NOMO-1 treated with DMSO at 0.1 percent for 48 hours (cell line): ENCODE results near the gene MYOC.
"Not testable (repeated sequence)": the region's sequence is repeated elsewhere in the genome, so short reads cannot be mapped to it uniquely, and the experiment has no call there.

Experiments
- DNase-seq: peaks from one replicate; lab custom pipeline; 2025; ENCODE audit not compliant: unreplicated experiment; lab: John Stamatoyannopoulos, UW

Gene MYOC

DNA sequence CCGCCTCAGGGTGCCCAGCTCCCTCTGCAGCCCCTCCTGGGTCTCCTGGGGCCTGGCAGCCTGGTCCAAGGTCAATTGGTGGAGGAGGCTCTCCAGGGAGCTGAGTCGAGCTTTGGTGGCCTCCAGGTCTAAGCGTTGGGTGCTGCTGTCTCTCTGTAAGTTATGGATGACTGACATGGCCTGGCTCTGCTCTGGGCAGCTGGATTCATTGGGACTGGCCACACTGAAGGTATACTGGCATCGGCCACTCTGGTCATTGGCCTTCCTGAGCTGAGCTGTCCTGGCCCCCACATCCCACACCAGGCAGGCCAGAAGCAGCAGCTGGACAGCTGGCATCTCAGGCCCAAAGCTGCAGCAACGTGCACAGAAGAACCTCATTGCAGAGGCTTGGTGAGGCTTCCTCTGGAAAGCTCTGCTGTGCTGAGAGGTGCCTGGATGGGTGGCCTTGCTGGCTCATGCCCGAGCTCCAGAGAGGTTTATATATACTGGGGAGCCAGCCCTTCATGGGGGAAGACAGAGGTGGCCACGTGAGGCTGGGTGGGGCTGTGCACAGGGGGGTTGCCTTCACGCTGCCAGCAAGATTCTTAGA is at the start of gene MYOC:
Gene MYOC, minus strand, starts transcription at position 455 of the 589 bp plus-strand sequence. Its CDS starts 77 bp downstream, at position 378.
- DNase-seq, result no peak

DNA sequence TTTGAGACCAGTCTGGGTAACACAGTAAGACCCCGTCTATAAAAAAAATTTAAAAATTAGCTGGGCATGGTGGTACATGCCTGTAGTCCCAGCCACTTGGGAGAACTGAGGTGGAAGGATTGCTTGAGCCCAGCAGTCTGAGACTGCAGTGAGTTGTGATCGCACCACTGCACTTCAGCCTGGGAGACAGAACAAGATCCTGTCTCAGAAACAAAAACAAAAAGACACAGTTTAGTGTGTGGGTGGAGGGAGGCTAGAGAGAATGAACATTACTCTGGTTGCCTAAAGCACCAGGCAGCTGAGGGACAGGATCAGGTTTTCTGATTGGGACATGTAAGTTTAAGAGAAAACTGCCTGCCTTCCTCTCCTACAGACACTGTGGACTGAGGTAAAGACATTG is 47.0 kb upstream of the MYOC start:
- DNase-seq, result no peak

DNA sequence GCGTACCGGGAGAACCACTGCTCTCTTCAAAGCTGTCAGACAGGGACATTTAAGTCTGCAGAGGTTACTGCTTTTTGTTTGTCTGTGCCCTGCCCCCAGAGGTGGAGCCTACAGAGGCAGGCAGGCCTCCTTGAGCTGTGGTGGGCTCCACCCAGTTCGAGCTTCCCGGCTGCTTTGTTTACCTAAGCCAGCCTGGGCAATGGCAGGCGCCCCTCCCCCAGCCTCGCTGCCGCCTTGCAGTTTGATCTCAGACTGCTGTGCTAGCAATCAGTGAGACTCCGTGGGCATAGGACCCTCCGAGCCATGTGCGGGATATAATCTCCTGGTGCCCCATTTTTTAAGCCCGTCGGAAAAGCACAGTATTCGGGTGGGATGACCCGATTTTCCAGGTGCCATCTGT is 43.3 kb upstream of the MYOC start:
- not testable (repeated sequence) for DNase-seq

DNA sequence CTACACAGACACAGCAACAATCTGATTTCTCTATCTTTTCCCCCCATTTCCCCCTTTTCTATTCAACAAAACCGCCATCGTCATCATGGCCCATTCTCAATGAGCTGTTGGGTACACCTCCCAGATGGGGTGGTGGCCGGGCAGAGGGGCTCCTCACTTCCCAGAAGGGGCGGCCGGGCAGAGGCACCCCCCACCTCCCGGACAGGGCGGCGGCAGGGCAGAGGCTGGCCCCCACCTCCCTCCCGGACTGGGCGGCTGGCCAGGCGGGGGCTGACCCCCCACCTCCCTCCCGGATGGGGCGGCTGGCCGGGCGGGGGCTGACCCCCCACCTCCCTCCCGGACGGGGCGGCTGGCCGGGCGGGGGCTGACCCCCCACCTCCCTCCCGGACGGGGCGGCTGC is 41.1 kb upstream of the MYOC start:
- DNase-seq, result not testable (repeated sequence)

DNA sequence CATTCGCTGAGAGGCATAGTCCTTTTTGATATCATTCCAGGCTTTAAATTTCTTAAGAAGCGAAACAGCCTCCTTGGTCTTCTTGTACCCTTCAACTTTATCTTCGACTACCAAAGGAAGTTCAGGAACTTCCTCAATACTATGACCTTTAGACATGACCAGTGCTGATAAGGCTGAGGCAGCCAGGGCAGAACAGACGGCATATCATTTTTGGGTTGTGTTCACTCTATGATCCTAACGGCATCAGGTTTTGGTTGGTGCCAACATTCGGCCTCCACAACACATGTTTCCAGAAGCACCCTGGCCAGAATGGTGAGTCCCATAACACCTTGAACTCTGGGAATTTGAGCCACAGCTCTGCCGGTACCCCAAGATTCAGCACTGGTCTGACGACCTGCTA is 31.4 kb upstream of the MYOC start:
- no peak for DNase-seq

DNA sequence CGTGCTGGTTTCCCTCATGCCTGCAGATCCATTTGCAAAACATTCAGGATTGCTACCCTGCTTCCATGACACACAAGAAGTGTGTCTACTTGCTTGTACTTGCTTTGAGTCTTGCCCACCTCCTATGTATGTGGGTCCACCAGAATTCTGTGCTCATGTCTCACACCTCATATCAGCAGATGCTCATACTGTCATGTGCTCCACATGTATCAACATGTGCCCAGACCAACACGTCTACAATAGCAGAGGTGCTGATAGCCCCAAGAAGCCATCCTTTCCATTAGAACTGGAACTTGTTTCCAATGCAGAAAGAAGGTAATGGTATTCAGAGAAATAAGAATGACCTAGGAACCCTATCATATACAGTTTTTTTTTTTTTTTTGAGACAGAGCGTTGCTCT is 27.9 kb upstream of the MYOC start:
- DNase-seq, result no peak

DNA sequence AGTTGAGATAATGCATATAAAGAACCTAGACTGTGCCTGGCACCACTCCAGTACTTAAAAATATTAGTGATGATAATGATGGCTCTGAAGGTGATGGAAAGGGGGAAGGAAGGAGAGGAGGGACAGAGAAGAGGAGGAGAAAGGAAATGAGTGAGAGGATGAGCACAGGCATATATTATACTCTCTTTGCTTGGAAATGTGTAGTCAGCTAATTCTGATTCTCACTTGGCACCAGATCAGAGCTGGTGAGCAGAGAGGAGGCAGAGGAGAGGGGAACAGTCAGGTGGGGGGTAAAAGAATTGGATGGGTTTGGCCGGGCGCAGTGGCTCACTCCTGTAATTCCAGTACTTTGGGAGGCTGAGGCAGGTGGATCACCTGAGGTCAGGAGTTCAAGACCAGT is 24.3 kb upstream of the MYOC start:
- no peak for DNase-seq

DNA sequence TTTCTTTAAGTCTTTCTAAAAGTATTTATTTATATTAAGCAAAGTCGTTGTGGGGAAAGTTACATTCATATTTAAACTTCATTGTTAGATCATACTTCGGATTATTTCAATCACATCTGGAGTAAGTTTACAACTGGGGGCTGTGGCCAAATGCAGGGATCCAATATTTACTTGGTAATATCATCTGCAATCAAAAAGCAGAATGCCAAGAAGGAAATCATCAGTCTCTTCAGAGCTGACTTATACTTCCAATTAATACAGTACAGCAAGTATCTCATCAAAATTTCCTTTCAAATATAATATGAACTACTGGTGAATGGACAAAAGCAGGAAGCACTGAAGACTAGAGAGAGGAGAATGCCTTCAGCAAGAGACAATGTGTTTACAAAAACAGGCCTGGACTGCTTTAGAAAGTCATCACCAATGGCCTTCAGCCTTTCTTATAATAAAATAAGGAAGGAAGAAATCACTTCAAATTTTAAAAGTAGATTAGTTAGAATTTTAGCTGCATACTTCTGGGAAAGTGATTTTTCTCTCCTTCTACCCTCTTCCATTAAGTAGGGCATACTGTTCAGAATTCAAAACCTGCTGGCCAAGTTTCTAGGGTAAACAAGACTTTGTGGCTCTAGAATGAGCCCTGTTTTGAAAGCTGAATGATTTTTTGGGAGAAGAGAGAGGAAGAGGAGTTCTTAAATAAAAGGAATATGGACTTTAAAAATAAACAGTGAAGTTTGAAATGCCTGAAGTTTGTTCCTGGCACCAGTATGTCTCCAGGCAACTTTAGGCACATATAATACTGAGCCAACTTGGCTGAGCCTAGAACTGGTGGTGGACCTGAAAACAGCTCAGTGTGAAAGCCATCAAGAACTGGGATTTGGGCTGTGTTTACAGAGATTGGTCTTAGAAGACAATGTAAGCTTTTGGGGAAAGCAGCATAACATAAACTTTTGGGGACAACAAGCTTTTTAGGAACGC is 22.2 kb upstream of the MYOC start:
- no peak for DNase-seq

DNA sequence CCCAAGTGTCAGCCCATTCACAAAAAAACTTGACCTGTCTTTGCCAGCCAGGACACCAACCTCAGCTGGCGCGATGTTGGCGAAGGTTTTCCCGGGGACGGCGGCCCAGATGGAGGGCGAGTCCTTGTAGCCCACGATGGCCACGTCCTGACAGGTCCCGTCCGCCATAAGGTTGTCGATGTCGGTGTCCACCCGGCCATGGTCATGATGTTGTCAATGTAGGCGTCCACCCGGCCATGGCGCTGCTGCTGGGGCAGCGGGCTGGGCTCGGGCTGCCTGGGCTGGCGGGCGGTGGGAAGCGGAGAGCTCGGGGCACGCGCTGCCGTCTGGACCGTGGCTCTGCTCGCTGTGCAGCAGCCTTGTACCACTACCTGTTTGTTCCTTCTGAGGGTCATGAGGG is 18.3 kb upstream of the MYOC start:
- no peak for DNase-seq

DNA sequence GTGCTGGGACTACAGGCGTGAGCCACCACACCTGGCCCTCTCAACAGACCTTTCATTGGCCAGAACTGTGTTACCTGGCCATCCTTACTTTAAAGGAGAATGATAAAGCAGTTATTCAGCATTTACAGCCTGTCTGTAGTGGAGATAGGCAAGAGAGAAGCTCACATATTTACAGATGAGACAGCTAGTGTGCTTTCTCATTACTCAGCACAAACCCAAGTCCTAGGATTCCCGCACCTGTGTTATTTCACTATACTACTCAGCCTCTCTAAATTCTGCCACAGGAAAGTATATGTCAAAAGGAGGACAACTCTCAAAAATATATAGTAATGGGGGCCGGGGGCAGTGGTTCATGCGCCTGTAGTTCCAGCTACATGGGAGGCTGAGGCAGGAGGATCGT is 15.9 kb upstream of the MYOC start:
- no peak for DNase-seq

DNA sequence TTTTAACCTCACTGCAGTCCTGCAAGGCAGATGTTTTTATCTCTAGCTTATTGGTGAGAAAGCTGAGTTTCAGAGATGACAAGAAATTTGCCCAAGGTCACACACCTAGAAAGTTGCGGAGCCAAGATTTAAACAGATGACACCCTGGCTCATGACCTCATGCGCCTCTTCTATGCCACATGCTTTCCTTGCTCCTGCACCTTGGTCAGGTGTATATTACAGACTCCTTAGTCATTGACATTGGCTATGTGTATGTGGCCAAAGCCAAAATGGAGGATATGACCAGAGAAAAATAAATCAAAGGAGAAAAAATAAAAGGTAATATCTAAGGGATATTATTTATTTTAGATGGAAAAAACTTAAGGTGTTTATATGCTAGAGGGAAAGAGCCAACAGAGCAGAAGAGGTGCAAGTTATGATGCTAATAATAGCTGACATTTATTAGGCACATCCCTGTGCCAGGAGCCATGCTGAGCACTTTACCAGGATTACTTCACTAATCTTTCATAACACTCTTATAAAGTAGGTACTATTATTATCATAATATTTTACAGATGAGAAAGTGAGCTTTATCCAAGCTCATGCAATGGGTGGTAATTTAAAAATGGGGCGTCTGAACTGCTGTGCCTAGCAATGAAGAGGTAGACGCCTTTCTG is 13.8 kb upstream of the MYOC start:
- no peak for DNase-seq

DNA sequence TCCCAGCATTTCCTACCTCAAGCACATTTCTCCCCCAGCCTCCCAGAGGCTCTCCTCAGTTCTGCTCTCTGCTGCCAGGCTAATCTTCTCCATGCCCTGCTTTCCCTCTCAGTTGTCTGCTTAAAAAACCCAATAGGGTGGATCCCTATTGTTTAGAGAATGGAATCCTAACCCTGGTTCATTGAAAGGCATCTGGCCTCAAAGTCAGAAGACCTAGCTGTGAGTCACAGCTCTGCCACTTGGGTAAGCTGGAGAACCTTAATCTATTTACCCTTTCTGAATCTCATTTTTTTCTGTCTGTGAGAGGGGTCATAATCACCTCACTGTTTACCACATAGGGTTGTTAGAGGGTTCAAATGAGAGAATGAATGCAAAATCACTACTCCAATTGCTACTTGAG is 12.5 kb upstream of the MYOC start:
- no peak for DNase-seq

DNA sequence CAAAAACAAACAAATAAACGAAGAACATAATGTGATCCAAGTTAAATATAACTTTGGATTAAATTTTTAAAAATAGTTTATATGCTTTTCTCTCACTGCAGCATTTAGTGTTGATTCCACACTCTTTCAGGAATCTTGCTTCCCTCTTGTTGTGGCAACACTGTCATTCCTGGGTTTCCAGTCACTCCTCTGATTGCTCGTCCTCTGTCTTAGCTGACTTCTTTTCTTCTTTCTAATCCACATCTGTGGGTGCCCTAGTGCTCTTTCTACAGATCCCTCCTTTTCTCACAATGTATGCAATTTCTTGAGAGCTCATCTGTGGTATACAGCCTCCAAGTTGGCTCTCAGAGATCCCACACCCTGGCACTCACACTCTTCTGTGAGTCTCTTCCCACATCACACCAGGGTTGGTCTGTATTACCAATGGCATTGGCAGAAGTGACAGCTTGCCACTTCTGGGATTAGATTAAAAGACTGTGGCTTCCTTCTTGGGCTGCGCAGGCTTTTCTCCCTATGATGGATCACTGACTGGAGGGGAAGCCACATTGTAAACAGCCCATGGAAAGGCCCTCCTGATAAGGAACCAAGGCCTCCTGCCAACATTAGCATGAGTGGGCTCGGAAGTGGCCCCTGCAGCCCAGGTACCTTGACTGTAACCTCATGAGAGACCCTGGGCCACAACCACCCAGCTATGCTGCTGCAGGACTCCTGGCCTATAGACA is 11.5 kb upstream of the MYOC start:
- DNase-seq, result no peak

DNA sequence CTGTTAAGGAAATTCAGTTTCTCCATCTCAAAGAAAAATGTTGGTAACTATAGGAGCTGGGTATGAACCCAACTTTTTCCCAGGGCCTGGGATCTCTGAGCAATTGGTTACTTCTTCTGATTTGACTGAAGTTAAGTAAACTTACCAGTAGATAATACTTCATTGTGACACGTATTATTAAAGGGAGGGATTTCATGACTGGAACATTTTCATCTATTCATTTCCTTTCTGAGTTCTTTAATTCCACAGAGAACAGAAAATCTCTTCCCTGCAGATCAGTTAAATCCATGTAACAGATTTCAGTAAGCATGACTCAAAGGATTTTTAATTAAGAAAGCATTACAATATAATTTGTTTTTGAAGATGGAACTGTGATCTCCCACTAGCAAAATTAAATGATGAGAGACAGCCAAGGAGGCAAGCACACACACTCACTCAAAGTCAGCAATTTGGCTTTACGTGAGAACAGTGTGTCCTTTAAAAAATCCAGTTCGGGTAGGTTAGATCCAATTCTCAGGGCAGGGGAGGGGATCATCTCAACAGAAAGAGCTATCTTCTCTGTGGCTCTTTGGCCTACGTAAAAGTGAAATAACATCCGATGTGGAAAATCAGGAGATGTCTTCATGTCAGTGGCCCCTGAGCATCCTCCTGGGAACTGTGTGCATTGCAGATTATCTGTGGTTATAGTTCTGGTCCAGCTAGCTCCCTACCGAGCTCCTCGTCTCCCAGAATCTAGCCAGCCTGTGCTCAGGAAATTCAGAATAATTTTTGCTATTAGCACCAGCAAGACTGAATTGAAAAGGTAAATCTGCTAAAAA is 10.8 kb upstream of the MYOC start:
- no peak for DNase-seq

DNA sequence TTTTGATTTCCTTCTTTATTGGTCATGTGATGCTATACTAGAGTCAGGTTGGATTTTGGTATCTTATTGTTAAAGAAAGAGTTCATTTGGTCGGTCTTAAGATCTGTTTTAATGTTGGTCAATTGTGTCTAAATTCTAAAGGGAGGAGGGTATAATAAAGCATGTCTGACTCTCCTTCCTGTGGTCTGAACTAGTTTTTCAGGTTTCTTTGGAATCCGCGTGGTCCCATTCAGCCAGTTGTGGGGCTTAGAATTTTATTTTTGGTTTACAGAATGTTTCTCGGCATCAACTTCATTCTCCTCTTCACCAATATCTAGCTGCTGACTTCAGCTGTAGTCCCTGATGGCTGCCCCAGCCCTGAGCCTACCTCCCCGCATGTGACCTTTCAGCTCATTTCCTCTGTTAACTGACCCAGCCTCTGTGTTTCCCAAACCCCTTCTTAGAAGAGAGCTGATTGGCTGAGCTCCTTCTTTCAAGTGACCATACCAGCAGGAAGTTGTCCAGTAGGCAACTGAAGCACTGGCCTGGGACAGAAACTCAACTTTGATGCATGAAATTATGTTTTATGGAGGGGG is 8.7 kb upstream of the MYOC start:
- no peak for DNase-seq

DNA sequence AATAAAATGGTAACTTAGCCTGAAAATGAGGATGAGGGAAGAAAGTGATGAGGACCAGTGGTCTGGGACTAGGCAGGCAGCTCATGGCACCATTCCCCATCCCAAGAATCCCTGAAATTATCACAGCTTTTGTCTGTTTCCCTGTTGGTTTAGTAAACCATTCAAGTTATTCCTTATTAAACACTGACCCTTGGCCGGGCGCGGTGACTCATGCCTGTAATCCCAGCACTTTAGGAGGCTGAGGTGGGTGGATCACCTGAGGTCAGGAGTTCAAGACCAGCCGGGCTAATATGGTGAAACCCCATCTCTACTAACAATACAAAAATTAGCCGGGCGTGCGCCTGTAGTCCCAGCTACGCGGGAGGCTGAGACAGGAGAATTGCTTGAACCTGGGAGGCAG is 3.7 kb upstream of the MYOC start:
- DNase-seq, result not testable (repeated sequence)

DNA sequence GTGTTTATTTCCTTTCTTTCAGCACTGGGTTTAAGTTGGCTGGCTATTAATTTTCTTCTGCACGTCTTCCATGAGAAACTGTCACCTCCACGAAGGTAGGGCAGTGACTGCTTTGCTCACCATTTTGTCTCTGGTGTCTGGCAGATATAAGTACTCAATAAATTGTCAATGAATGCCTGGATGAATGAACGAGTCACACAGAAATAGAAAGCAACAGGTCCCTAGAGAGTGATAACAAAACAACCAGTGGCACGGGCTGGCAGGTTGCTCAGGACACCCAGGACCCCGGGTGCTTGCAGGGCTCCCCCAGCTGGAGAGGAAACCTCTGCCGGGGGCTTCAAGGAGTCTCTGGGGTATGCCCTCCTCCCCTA is 3.2 kb upstream of the MYOC start:
- DNase-seq, result no peak

DNA sequence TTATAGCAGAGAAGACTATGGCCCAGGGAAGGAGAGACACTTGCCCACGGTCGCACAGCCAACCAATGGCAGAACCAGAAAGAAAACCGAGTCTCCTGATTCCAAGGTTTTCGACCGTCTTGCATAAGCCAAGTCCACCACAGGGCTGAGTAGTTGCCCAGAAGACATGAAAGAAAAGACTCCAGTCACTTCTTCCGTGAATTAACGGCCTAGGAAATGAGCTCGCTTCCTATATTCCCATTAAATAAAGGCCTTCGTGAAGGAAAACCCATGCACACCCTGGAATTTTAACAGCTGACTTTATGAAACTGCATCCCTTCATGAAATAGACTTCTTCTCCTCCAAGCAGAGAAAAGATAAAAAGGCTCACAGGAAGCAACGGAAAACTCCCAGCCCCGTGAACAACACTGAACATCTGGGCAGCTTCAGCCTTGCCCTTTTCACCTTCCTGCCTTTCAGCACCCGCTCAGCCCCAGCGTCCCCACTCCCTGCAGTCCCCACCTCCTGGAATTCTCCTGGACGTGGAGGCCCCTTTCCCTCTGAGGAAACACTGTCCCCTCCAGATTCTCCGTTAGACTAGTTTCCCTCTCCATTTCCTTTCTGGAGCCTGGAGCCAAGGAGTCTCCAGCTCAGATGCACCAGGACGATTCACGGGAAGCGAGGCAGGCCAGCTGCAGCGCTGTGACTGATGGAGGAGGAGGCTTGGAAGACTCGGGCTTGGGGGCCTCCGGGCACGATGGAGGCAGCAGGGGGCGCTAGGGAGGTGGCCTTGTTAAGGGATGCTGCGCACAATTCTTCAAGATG is 2.7 kb upstream of the MYOC start:
- DNase-seq, result peak; percentile 17

DNA sequence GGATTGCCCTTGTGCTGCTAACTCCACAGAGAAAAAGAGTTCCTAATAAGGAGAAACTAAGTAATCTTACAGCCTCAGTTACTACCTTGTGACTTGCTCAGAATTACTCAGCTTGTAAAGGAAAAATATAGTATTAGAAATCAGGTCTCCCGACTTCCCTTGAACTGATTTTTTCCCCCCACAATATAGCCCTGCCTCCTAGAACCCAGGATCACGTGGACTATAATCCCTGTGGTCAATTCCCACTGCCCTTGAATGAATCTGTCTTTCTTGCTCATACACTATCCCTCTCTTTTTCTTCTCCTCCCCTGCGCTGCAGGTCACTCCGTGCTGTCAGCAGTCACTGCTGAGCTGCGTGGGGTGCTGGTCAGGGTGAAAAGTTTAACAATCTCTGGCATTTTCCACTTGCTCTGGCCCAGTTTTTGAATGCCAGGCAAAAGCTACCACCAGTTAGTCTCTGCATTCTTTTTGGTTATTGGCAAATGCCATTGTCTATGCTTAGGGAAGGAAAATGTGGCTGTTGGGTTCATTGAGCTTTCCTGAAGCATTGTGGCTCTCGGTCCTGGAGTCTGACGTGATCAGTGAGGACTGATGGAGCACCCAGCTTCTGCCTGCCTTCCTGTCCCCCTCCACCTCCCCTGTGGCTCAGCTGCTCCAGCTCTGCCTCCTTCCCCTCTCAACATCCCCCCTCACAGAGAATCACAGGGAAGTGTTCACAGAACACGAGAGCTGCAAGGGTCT is 1.9 kb upstream of the MYOC start:
- DNase-seq, result no peak
